Ishikawa (cell line): ENCODE measurements around the gene NRG2.

Experiments
- CEBPB ChIP-seq: IDR thresholded peaks from 2 replicates; pipeline ENCODE4 v1.6.1; 2012
- CREB1 ChIP-seq: IDR thresholded peaks from 2 replicates; pipeline ENCODE4 v1.6.1; 2012; ENCODE audit warnings: low read depth
- EGR1 ChIP-seq: IDR thresholded peaks from 2 replicates; pipeline ENCODE4 v1.6.1; 2012
- EP300 ChIP-seq: IDR thresholded peaks from 2 replicates; pipeline ENCODE4 v1.6.1; 2012; ENCODE audit warnings: borderline replicate concordance
- FOXM1 ChIP-seq: IDR thresholded peaks from 2 replicates; pipeline ENCODE4 v1.6.1; 2012; ENCODE audit warnings: low read depth, borderline replicate concordance
- NFIC ChIP-seq: IDR thresholded peaks from 2 replicates; pipeline ENCODE4 v1.6.1; 2012
- RAD21 ChIP-seq: IDR thresholded peaks from 2 replicates; pipeline ENCODE4 v1.6.1; 2012; ENCODE audit warnings: low read depth
- TAF1 ChIP-seq: IDR thresholded peaks from 2 replicates; pipeline ENCODE4 v1.6.1; 2012; ENCODE audit warnings: low read depth, mild to moderate bottlenecking
- TCF12 ChIP-seq: IDR thresholded peaks from 2 replicates; pipeline ENCODE4 v1.6.1; 2012; ENCODE audit warnings: low read depth
- TEAD4 ChIP-seq: IDR thresholded peaks from 2 replicates; pipeline ENCODE4 v1.6.1; 2012
- YY1 ChIP-seq: IDR thresholded peaks from 2 replicates; pipeline ENCODE4 v1.6.1; 2012; ENCODE audit warnings: low read depth
- ZBTB7A ChIP-seq: IDR thresholded peaks from 2 replicates; pipeline ENCODE4 v1.6.1; 2012; ENCODE audit warnings: low read depth
- TF ChIP-seq, protein P1 (sequence below): IDR thresholded peaks from 2 replicates; pipeline ENCODE4 v1.6.1; 2012
- TF ChIP-seq, protein P2 (sequence below): IDR thresholded peaks from 2 replicates; pipeline ENCODE4 v1.6.1; 2012; ENCODE audit warnings: low read depth, mild to moderate bottlenecking
- TF ChIP-seq, protein P3 (sequence below): IDR thresholded peaks from 2 replicates; pipeline ENCODE4 v1.6.1; 2012

The NRG2 gene

DNA sequence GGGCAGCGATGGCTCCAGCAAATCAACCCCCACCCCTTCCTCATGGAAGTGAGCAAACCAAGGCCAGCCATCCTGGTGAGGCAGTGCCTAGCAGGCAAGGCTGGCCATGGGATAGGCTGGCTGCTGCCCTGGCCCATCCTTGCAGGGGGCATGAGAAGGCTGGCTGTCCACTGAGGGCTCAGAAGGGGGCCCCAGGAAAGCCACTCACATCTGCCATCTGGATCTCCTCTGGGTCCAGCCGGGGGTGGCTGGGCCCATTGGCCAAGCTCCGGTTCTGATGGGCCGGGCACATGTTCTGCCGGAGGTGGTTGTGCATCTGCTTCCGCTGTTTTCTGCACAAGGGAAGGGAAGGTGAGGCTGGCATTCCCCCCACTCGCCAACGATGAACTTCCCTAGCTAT lies 190.4 kb downstream of the NRG2 start:
- no peak for TF ChIP-seq CEBPB
- no peak for TF ChIP-seq ZBTB7A
- no peak for TF ChIP-seq TAF1
- TF ChIP-seq, protein P1, sequence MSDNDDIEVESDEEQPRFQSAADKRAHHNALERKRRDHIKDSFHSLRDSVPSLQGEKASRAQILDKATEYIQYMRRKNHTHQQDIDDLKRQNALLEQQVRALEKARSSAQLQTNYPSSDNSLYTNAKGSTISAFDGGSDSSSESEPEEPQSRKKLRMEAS: no peak
- no peak for TF ChIP-seq YY1
- TF ChIP-seq EP300: no peak
- TF ChIP-seq, protein P2, sequence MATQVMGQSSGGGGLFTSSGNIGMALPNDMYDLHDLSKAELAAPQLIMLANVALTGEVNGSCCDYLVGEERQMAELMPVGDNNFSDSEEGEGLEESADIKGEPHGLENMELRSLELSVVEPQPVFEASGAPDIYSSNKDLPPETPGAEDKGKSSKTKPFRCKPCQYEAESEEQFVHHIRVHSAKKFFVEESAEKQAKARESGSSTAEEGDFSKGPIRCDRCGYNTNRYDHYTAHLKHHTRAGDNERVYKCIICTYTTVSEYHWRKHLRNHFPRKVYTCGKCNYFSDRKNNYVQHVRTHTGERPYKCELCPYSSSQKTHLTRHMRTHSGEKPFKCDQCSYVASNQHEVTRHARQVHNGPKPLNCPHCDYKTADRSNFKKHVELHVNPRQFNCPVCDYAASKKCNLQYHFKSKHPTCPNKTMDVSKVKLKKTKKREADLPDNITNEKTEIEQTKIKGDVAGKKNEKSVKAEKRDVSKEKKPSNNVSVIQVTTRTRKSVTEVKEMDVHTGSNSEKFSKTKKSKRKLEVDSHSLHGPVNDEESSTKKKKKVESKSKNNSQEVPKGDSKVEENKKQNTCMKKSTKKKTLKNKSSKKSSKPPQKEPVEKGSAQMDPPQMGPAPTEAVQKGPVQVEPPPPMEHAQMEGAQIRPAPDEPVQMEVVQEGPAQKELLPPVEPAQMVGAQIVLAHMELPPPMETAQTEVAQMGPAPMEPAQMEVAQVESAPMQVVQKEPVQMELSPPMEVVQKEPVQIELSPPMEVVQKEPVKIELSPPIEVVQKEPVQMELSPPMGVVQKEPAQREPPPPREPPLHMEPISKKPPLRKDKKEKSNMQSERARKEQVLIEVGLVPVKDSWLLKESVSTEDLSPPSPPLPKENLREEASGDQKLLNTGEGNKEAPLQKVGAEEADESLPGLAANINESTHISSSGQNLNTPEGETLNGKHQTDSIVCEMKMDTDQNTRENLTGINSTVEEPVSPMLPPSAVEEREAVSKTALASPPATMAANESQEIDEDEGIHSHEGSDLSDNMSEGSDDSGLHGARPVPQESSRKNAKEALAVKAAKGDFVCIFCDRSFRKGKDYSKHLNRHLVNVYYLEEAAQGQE: no peak
- TF ChIP-seq CREB1: no peak
- TF ChIP-seq, protein P3, sequence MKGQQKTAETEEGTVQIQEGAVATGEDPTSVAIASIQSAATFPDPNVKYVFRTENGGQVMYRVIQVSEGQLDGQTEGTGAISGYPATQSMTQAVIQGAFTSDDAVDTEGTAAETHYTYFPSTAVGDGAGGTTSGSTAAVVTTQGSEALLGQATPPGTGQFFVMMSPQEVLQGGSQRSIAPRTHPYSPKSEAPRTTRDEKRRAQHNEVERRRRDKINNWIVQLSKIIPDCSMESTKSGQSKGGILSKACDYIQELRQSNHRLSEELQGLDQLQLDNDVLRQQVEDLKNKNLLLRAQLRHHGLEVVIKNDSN: no peak

DNA sequence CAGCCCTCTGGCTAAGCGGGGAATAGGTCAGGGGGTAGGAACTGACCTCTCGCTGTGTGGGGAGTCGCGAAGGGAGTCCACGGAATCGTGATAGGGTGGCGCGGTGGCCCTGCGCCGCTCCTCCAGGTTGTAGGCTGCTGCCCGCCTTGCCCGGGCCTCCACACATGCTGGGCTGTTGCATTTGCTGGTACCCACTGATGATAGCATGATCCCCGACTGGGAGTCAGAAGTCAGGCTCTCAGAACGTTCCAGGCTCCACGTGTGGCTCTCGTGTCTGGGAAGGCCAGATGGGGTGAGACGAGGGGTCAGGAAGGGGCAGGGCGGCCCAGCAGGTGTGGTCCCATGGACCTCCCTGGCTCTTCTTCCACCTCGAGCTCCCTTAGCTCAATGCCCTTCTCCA lies 191.5 kb downstream of the NRG2 start:
- TF ChIP-seq CREB1: no peak
- TF ChIP-seq, protein P3: no peak
- no peak for TF ChIP-seq YY1
- TF ChIP-seq CEBPB: no peak
- no peak for TF ChIP-seq TCF12
- TF ChIP-seq, protein P2: no peak
- TF ChIP-seq ZBTB7A: no peak
- no peak for TF ChIP-seq NFIC
- no peak for TF ChIP-seq EGR1
- no peak for TF ChIP-seq FOXM1

DNA sequence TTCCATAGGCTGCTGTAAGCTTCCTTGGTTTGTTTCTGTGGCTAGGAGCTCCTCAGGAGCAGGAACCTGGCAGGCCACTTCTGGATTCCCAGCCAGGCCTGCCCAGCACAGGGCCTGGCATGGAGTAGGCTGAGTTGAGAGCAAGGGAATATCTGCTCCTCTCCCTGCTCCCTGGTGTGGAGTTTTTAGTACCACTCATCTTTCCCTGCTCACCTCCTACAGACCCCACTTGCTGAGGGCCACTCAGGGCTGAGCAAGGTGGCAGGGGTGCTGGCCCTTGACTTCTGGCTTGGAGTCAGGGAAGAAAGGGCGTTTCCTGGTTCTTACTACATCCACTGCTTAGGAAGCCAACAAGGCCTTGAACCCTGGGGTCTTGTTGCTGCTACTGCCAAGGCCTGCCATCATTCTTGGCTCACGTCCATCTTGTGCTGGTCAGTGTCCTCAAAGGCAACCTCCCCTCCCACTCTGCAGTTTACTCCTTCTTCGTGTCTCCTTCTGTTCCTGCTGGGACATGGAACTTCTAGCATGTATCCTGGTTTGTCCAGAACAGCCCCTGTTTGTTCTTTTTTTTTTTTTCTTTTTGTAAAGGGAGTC lies 192.6 kb downstream of the NRG2 start:
- TF ChIP-seq RAD21 (no peak), CEBPB (no peak), TCF12 (no peak), YY1 (no peak), CREB1 (no peak), TEAD4 (no peak), ZBTB7A (no peak), TAF1 (no peak), NFIC (no peak), FOXM1 (no peak), EP300 (no peak)
- TF ChIP-seq, protein P2: no peak
- TF ChIP-seq, protein P3: no peak
- TF ChIP-seq, protein P1: no peak

DNA sequence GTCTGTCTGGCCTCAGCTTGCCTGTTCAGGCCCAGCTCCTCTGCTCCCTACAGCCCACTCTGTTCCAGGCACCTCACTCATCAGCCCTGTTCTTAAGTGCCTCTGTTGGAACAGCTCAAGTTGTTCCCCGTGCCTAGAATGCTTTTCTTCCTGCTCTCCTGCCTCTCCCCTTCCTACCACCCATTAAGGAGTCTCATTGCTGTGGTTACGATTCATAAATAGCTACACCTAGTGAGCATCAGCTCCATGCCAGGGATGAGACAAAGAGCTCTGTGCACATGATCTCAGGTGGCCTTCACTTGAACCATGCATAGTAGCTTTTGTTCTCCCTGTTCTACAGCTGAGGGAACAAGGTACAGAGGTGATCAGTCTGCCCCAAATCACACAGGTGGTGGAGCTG lies 193.2 kb downstream of the NRG2 start:
- TF ChIP-seq, protein P2: no peak
- TF ChIP-seq NFIC (no peak), CREB1 (no peak), TEAD4 (no peak), CEBPB (no peak), EP300 (no peak), TCF12 (no peak), ZBTB7A (no peak), RAD21 (no peak), YY1 (no peak)
- TF ChIP-seq, protein P1: no peak
- TF ChIP-seq, protein P3: no peak
